Thyroid gland (tissue), 4 donors: ENCODE results near the gene SLC25A18.

Experiments used
- CTCF ChIP-seq, 6 experiments: fragments of 200-600 bp in 3 of 6; fragments of 450-650 bp in 3 of 6; sonication (generic) in 3 of 6; IDR thresholded peaks; one replicate each; pipeline ENCODE4 v1.5.1; 2016 to 2019; ENCODE audit warnings: antibody characterized with exemption in 6 of 6, mild to moderate bottlenecking in 2 of 6, inconsistent platforms in 1 of 6, moderate library complexity in 1 of 6
- POLR2A ChIP-seq, 2 donors: fragments of 450-650 bp; IDR thresholded peaks; one replicate each; pipeline ENCODE4 v1.6.1; 2017; ENCODE audit warnings: antibody characterized with exemption in 2 of 2, mild to moderate bottlenecking in 2 of 2, moderate library complexity in 1 of 2

DNA sequence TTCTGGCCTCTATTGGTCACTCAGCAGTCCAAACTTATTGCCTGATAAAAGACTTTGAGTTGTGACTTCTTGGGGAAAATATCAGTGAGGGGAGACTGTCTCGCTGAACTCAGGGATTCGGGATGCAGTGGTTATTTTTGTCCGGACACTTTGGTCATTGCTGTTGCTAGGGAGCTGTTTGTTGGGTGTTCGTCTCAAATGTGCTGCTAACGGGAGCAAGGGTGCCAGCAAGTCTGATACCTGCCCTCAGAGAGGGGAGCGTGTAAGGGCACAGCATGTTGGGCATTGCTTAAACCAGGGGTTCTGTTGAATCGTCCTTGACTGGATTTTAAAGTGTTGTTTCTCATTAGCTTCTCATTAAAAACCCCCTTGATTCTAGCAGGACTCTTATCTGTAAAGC, 49.2 kb upstream of the SLC25A18 start:
- TF ChIP-seq CTCF (IDR thresholded peaks at IDR 0.05): no peak
- TF ChIP-seq POLR2A (IDR thresholded peaks at IDR 0.05): no peak
